Chondrocyte (in vitro differentiated cells): ENCODE measurements around the gene MALRD1. TPM values are rescaled to one million over a fixed set of nuclear protein-coding genes. Genes with fewer than 3 reads are reported as not detected.

Experiments used
- DNase-seq: peaks from one replicate; pipeline ENCODE4 v3.0.0; 2021; ENCODE audit warnings: mixed read lengths, low spot score
- H3K27ac Mint-ChIP-seq: one replicate; pipeline ENCODE4 v1.8.0; 2021; ENCODE audit warnings: mild to moderate bottlenecking, moderate library complexity, mixed read lengths; ENCODE audit not compliant: unreplicated experiment
- H3K27me3 Mint-ChIP-seq: 2 replicates; pipeline ENCODE4 v1.8.0; 2021; ENCODE audit warnings: low read depth, mixed read lengths
- H3K36me3 Mint-ChIP-seq: 2 replicates; pipeline ENCODE4 v1.8.0; 2021; ENCODE audit warnings: low read depth, mixed read lengths
- H3K4me1 Mint-ChIP-seq: 2 replicates; pipeline ENCODE4 v1.8.0; 2021; ENCODE audit warnings: low read depth, mild to moderate bottlenecking, mixed read lengths
- H3K4me3 Mint-ChIP-seq: one replicate; pipeline ENCODE4 v1.8.0; 2021; ENCODE audit warnings: mild to moderate bottlenecking, moderate library complexity, mixed read lengths; ENCODE audit not compliant: unreplicated experiment
- H3K9me3 Mint-ChIP-seq: 2 replicates; pipeline ENCODE4 v1.8.0; 2021; ENCODE audit warnings: low read depth, mixed read lengths
- CTCF ChIP-seq: fragments of 200-600 bp; sonication (generic); IDR thresholded peaks from 2 replicates; pipeline ENCODE4 v1.5.0; 2021; ENCODE audit warnings: antibody characterized with exemption, mild to moderate bottlenecking, moderate library complexity
- total RNA-seq: library from RNA; stranded (reverse); gene quantifications from 3 replicates; pipeline ENCODE4 v1.2.1, GENCODE V29; 2021

MALRD1 gene
- total RNA-seq, 1 donor from 2014 or later, result 0.27 TPM

DNA sequence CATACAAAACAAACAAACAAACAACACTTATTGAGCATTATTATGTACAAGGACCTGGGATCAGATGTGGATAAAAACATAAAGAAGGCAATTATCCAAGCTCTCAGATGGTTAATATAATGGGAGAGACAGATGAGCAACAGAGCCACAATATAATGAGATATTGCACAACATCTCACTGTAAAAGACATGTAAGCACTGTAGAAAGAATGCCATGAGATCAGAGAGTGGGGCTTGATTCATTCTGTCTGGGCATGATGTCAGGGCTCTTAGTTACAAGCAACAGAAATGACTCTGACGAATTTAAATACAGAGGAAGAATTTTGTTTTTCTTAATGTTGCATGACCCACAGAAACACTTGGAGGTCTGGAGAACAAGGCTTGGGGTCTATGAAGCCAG is 602.9 kb downstream of the MALRD1 start:
- H3K27me3 Mint-ChIP-seq, result no peaks in the 10 kb centered on the region
- H3K9me3 Mint-ChIP-seq, result peaks cover 15% of the 10 kb centered on the region
- H3K4me3 Mint-ChIP-seq, result no peak overlapping the region
- no peak for DNase-seq
- no peaks in the 10 kb centered on the region for H3K36me3 Mint-ChIP-seq
- H3K4me1 Mint-ChIP-seq, result peaks cover 37% of the 10 kb centered on the region
- TF ChIP-seq CTCF, result no peak
- no peak overlapping the region for H3K27ac Mint-ChIP-seq

DNA sequence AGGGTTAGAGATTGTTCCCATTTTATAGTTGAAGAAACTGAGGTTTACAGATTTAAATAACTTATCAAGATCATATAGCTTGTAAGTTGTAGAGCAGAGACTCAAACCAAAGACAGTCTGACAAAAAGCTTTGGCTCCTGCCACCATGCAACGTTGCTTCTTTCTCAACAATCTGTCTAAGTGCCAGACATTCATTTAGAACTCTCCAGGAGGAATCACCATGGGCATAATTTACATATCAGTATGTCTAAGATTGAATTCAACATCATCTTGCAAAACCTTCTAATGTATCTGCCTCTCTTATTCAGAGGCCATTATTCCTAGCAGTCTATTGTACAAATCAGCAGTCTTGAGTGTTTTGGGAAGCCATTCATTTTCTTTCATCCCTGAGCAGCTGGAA is 604.1 kb downstream of the MALRD1 start:
- TF ChIP-seq CTCF, result no peak
- H3K9me3 Mint-ChIP-seq, result peaks cover 15% of the 10 kb centered on the region
- peaks cover 46% of the 10 kb centered on the region for H3K4me1 Mint-ChIP-seq
- H3K27ac Mint-ChIP-seq, result no peak overlapping the region
- no peaks in the 10 kb centered on the region for H3K27me3 Mint-ChIP-seq
- DNase-seq, result no peak
- H3K4me3 Mint-ChIP-seq, result no peak overlapping the region
- H3K36me3 Mint-ChIP-seq, result no peaks in the 10 kb centered on the region

DNA sequence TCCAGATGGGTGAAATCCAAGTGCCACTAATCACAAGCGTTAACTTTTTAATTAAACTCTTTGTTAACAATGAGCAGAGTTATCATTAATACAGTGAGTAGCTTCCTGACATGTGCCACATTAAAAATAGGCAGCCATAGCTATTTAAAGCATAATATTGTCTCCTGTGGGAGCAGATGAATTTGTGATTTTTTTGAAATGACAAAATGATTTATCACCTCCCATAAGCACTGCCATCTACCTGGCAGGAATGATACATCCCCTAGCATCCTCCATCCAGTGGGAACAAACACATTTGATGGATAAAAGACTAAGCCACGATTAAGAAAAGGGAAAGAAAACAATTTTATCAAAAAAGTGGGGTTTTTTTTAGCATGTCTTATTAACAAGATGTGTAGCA is 605.3 kb downstream of the MALRD1 start:
- H3K27ac Mint-ChIP-seq, result peak overlapping the region; percentile 87
- DNase-seq, result no peak
- TF ChIP-seq CTCF, result no peak
- no peaks in the 10 kb centered on the region for H3K27me3 Mint-ChIP-seq
- no peaks in the 10 kb centered on the region for H3K36me3 Mint-ChIP-seq
- peaks cover 58% of the 10 kb centered on the region for H3K4me1 Mint-ChIP-seq
- H3K4me3 Mint-ChIP-seq, result no peak overlapping the region
- peaks cover 12% of the 10 kb centered on the region for H3K9me3 Mint-ChIP-seq

DNA sequence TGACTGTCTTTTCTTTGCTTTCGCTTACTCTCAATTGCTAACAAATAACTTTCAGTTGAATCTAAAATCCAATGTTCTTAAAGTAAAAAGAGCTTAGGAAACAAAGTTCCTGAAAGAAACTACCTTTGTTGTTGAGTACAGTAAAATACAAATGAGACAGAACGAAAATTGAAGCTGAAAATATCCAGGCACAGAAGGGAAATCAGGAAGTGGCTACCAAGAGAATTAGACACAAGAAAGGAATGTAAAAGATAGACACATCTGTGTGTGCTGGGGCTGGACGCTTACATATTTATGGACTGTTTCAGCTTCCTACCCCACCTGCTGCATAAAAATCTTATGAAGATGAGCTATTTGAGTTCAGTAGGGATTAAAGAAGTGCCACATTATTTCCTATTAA is 606.0 kb downstream of the MALRD1 start:
- no peak for TF ChIP-seq CTCF
- Mint-ChIP-seq H3K27me3 (no peaks in the 10 kb centered on the region), H3K4me3 (peak overlapping the region; percentile 23), H3K4me1 (peaks cover 63% of the 10 kb centered on the region), H3K9me3 (peaks cover 6% of the 10 kb centered on the region), H3K27ac (peak overlapping the region; percentile 87), H3K36me3 (no peaks in the 10 kb centered on the region)
- DNase-seq, result no peak

- Mint-ChIP-seq H3K9me3 (peaks cover 6% of the 10 kb centered on the region), H3K4me3 (no peak overlapping the region), H3K4me1 (peaks cover 73% of the 10 kb centered on the region), H3K27ac (no peak overlapping the region), H3K27me3 (no peaks in the 10 kb centered on the region), H3K36me3 (peaks cover 2% of the 10 kb centered on the region)
- TF ChIP-seq CTCF, result no peak
- DNase-seq, result no peak
These were observed 607.9 kb downstream of the MALRD1 start for GRCh38 chr10:19656420-19657042.
